ENCODE results near the gene MED12. TPM values are rescaled to one million over a fixed set of nuclear protein-coding genes. Genes with fewer than 3 reads are reported as not detected.

Gene MED12
- 81.2 TPM for polyA plus RNA-seq (2012; ENCODE audit: insufficient read depth, insufficient read length, low read depth)

DNA sequence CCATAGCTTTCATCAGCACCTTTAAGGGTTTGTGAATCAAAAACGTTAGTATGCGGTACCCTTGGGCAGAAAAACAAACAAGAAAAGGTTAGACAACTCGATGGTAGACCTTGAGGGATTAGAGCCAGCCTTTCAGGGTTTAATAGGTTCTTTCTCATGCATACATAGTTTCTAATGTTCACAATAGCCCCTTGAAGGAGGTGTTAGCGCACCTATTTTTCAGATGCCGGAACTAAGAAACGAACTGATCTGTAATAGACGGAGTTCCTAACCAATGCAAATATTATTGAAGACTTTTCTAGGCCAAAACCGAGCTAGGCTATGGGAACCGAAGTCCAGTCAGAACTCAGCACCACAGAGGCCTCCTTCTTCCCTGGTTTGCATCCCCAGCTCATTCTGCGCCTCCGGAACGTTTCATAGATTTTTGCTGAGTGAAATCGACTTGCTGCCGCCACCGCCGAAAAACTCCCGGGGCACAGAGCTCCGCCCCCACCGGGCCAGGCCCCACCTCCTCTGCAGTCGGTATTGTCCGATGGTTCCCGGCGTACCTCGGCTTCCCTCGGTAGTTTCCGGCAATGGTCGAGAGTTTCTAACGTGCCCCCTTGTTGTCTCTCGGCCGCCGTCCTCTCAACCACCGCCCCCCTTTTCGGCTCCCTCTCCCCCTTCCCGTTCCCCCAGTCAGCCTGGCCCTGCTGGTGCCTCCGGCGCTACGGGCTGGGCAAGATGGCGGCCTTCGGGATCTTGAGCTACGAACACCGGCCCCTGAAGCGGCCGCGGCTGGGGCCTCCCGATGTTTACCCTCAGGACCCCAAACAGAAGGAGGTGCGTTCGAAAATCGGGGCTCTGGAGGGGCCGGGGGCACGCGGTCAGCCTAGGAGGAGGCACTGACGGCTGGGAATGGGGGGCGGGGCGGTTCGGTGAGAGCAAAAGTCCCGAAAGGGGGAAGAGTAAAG, at the start of gene MED12:
TSS of gene MED12 (plus strand) at position 565 of the 953 bp plus-strand sequence. CDS start at position 724, 159 bp downstream.
- no peak for TF ChIP-seq CTCF (IDR thresholded peaks at IDR 0.05; ENCODE audit: low read depth, low read length)
- H3K4me3 ChIP-seq (ENCODE audit: low read depth, low read length), result peak within 1 kb of the TSS; percentile 67
- no peaks in the 10 kb centered on the region for H3K27me3 ChIP-seq
- no peaks in the 10 kb centered on the region for H3K4me1 ChIP-seq
- H3K36me3 ChIP-seq, result peaks cover 14% of the 10 kb centered on the region
- DNase-seq, result peak; percentile 77
- no peaks in the 10 kb centered on the region for H3K9me3 ChIP-seq

DNA sequence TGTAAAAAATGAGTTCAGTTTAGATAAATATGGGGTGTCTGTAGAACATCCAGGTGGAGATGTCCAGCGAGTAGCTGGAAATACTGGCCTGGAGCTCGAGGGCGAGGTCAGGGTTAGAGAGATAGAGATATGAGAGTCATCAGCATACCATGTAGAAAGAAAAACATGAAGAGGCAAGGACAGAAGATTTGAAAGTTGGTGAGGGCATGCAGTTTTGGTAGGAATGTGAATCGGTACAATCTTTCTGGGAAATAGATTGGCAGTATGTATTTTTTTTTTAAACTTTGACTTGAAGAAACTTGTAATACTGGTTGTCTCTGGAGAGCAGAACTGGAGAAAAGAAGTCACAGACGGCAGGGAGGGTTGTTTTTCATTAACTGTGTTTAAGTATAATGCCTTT, 47.9 kb upstream of the MED12 start:
- TF ChIP-seq CTCF (IDR thresholded peaks at IDR 0.05; ENCODE audit: low read depth, low read length), result no peak
- no peaks in the 10 kb centered on the region for H3K4me1 ChIP-seq
- H3K4me3 ChIP-seq (ENCODE audit: low read depth, low read length), result no peak overlapping the region
- no peaks in the 10 kb centered on the region for H3K9me3 ChIP-seq
- no peak for DNase-seq
- no peaks in the 10 kb centered on the region for H3K36me3 ChIP-seq
- no peaks in the 10 kb centered on the region; the same call in 1 of the 2 replicates for H3K27me3 ChIP-seq

- no peak for TF ChIP-seq CTCF (IDR thresholded peaks at IDR 0.05; ENCODE audit: low read depth, low read length)
- H3K9me3 ChIP-seq, result no peaks in the 10 kb centered on the region
- H3K36me3 ChIP-seq, result no peaks in the 10 kb centered on the region
- no peak for DNase-seq
- H3K27me3 ChIP-seq, result no peaks in the 10 kb centered on the region
- no peaks in the 10 kb centered on the region for H3K4me1 ChIP-seq
- no peak overlapping the region for H3K4me3 ChIP-seq (ENCODE audit: low read depth, low read length)
Observed at GRCh38 chrX:71081330-71082123, 36.9 kb upstream of the MED12 start.

GRCh38 chrX:71082124-71082647, 36.2 kb upstream of the MED12 start:
- Histone ChIP-seq H3K9me3 (no peaks in the 10 kb centered on the region), H3K4me1 (no peaks in the 10 kb centered on the region), H3K27me3 (no peaks in the 10 kb centered on the region), H3K4me3 (ENCODE audit: low read depth, low read length) (no peak overlapping the region), H3K36me3 (no peaks in the 10 kb centered on the region)
- TF ChIP-seq CTCF (IDR thresholded peaks at IDR 0.05; ENCODE audit: low read depth, low read length), result no peak
- no peak for DNase-seq

DNA sequence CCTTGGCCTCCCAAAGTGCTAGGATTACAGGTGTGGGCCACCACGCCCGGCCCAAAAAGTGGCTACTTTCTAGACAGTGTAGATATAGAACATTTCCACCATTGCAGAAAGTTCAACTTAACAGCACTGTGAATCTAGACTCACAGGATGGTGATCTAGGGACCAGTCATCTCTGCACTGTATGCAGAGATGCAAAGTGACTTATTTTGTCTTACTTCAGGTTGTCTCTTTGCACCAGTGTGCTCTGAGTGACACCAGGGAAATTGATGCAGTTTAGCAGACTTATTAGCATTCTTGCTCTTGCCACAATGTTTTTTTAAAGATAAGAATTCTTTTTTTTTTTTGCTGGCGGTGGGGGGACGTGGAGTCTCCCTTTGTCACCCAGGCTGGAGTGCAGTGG, 35.6 kb upstream of the MED12 start:
- TF ChIP-seq CTCF (IDR thresholded peaks at IDR 0.05; ENCODE audit: low read depth, low read length), result no peak
- Histone ChIP-seq H3K4me3 (ENCODE audit: low read depth, low read length) (no peak overlapping the region), H3K27me3 (no peaks in the 10 kb centered on the region)

More for the DNA sequence above, 35.6 kb upstream of the MED12 start:
- H3K36me3 ChIP-seq, result no peaks in the 10 kb centered on the region
- no peaks in the 10 kb centered on the region for H3K4me1 ChIP-seq
- no peak for DNase-seq
- H3K9me3 ChIP-seq, result no peaks in the 10 kb centered on the region
